Endothelial cell of umbilical vein (primary cell): ENCODE data around the gene GIMAP7.

ENCODE experiments used
- CTCF ChIP-seq, 2 donors: IDR thresholded peaks; 1 replicate in 1 of 2; 2 replicates in 1 of 2; pipeline ENCODE4 v1.5.1; 2011; ENCODE audit warnings: low read length in 2 of 2, mild to moderate bottlenecking in 2 of 2, moderate library complexity in 2 of 2, control low read depth in 1 of 2, inconsistent platforms in 1 of 2, low read depth in 1 of 2; ENCODE audit not compliant: insufficient read depth in 1 of 2; ENCODE audit errors: extremely low read depth in 1 of 2
- EZH2 ChIP-seq: IDR thresholded peaks from 2 replicates; pipeline ENCODE4 v1.6.1; 2012; ENCODE audit warnings: borderline replicate concordance, low read depth, mild to moderate bottlenecking, moderate library complexity, low read length, inconsistent platforms; ENCODE audit not compliant: severe bottlenecking
- FOS ChIP-seq: IDR thresholded peaks from 2 replicates; pipeline ENCODE4 v1.6.1; 2011; ENCODE audit warnings: mild to moderate bottlenecking, low read length, moderate library complexity, borderline replicate concordance; ENCODE audit not compliant: insufficient read depth
- GATA2 ChIP-seq: IDR thresholded peaks from 2 replicates; pipeline ENCODE4 v1.7.0; 2011; ENCODE audit warnings: low read depth, mild to moderate bottlenecking, moderate library complexity, mixed read lengths, low read length; ENCODE audit not compliant: insufficient read length, insufficient read depth
- JUN ChIP-seq: IDR thresholded peaks from 2 replicates; pipeline ENCODE4 v1.6.1; 2011; ENCODE audit warnings: borderline replicate concordance, low read depth; ENCODE audit not compliant: insufficient read length, insufficient read depth
- MAX ChIP-seq: IDR thresholded peaks from 2 replicates; pipeline ENCODE4 v1.6.1; 2011; ENCODE audit not compliant: insufficient read depth, insufficient read length
- MYC ChIP-seq: IDR thresholded peaks from one replicate; pipeline ENCODE4 v1.6.1; 2011; ENCODE audit warnings: mild to moderate bottlenecking, low read depth, low read length
- POLR2A ChIP-seq: IDR thresholded peaks from 2 replicates; pipeline ENCODE4 v1.6.1; 2012; ENCODE audit warnings: low read depth, mild to moderate bottlenecking, control low read depth, low read length
- POLR2AphosphoS5 ChIP-seq: IDR thresholded peaks from 2 replicates; pipeline ENCODE4 v1.6.1; 2012; ENCODE audit warnings: low read depth, mild to moderate bottlenecking, control low read depth, low read length, moderate library complexity; ENCODE audit not compliant: insufficient read depth

GRCh38 chr7:150514748-150515222, at the start of gene GIMAP7:
- TF ChIP-seq CTCF (IDR thresholded peaks at IDR 0.05; ENCODE audit: extremely low read depth in 1 of 2, insufficient read depth in 1 of 2, low read depth in 1 of 2, low read length in 2 of 2) = no peak
- no peak for TF ChIP-seq EZH2
- TF ChIP-seq POLR2AphosphoS5 = peak; percentile 71
- no peak for TF ChIP-seq MAX
- TF ChIP-seq POLR2A = peak; percentile 81
- no peak for TF ChIP-seq MYC
- TF ChIP-seq JUN = no peak
- no peak for TF ChIP-seq FOS
- no peak for TF ChIP-seq GATA2
